NK-92 treated with Interleukin-12 subunit alpha and Interleukin-12 subunit beta, amount 100 ng/mL, for 24 hours (cell line): Measurements from ENCODE around the gene RCOR2.
"Not testable (repeated sequence)": the region's sequence is repeated elsewhere in the genome, so short reads cannot be mapped to it uniquely, and the experiment has no call there.

ENCODE experiments used
- DNase-seq: peaks from one replicate; lab custom pipeline; 2025; lab: John Stamatoyannopoulos, UW

RCOR2 gene

DNA sequence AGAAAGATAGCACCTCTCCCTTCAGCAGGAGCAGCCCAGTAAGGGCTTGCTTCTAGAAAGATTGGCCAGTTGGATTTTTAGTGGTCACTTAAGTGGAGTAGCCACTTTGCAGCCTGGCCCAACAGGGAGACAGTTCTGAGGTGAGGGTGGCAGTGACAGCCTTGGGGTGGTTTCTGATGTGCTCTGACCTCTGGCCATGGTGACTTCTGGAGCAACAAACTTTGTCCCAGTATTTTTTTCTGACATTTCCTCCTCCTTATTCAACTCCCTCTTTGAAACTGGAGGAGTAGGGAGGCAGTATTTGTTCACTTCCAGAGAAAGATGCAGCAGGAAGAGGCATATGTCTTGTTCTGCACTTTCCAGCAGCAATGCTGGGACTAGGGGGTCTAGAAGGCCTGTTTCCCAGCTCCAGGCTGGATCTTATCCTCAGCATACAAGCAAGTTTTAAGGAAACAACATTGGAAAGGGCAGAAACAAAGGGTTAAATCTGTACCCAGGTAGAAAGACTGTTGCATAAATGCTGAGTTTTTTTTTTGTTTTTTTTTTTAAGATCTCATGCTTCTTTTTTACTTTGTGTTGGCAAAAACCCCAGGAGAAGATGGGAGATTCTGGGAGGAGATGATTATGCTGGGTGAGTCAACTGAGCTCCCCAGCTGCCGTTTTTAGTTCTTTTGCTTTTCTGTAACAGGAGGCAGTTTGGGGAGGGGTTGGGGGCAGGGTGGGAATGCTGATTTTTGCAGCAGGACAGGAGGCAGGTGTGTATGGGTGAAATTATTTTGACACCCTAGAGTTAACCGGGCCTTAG is 37.2 kb downstream of the RCOR2 start:
- DNase-seq, result no peak

DNA sequence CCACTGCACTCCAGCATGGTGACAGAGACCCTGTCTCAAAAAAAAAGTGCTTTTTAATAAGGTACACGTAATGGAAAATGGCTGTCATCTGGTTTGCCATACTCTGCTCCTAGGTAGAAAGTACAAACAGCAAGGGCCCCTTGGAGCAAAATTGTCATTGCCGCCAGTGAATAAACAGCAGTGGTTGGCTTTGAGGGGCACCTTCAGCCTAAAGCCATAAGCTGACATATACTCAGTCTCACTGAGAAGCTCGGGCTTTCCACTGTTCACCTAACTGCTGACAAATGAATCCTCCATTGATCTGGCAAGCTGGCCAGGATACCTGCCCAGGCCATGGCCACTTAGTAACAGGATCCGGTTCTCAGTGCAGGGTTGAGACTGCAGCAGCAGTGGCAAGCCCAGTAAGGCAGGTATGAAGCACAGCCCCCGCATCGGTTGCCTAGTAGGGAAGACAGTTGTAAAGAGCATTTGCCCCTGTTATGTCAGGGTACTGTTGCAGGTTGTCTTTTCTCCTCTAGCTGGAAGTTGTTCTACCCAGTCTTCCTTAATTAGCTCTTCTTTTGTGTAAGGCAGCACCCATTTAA is 39.2 kb downstream of the RCOR2 start:
- DNase-seq, result no peak

DNA sequence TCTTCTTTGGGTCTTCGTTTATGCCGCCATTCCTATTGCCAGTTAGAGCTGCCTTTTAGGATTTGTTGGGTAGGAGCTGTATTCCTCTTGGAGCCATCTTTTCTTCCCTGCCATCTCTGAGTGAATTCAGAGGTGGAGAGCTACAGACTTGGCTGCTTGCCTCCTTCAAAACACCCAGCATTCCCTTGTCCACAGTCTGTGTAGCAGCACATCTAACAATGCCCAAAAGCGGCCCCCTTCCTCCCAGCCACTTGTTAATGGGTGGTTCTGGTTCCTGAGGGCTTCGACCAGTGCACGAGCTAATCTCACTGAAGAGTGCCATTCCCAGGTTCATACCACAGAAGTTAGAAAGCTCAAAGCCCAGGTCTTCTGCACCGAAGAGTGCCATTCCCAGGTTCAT is 40.3 kb downstream of the RCOR2 start:
- no peak for DNase-seq

DNA sequence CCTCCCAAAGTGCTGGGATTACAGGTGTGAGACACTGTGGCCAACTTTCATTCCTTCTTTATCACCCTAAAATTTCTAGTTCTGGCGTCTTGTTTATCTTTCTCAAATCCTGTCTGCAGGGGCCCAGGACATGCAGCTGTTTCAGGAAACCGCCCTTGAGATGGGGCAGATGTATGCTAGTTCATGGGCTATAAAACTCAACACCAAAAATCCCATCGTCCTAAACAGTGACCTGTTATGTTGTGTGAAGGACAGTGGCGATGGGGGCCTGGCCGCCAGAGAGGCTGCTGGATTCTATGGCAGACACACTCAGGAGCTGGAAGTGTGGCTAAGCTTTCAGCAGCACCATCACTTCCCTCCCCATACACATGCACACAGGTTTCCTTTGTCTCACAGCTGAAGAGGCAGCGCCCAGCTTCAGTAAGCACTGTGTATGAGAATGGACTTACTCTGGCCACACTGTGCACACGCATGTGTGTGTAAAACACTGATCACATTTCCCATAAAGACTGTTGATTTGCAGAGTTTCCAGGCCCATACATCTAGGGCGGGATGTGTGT is 41.4 kb downstream of the RCOR2 start:
- DNase-seq, result no peak

DNA sequence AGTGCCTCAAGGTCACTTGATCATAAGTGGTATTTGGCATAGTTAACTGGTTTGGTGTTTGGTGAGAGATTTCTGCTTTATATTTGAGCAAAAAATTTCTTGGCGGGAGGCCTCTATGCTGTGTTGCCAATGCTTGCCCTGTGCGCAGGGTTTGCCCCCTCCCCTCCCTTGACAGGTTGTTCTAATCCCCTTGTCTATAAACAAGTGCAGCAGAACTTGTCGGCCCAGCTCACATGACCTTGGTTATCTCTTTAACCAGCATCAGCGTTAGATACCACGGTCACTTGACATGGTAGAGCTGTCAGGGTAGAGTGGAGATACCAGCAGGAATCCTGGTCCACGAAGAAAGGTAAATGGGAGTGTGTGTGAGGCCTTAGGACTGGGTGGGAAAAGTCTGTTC is 42.5 kb downstream of the RCOR2 start:
- no peak for DNase-seq

DNA sequence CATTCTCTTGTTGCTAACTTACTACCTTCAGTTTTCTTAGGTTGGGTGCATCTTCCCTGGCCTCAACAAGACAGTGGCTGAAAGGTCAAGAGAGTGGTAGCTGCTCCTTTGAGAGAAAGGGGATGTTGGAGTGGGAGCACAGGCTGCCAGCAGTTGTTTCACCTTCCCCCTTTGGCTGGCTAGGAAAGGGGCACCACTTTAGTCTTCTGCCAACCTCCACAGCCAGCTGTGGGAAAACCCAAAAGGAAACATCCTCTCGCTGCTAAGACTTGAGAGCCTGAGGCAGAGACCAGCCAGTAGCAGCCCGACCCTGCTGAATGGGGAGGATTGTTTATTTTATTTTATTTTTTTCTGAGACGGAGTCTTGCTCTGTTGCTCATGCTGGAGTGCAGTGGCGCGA is 43.7 kb downstream of the RCOR2 start:
- no peak for DNase-seq

DNA sequence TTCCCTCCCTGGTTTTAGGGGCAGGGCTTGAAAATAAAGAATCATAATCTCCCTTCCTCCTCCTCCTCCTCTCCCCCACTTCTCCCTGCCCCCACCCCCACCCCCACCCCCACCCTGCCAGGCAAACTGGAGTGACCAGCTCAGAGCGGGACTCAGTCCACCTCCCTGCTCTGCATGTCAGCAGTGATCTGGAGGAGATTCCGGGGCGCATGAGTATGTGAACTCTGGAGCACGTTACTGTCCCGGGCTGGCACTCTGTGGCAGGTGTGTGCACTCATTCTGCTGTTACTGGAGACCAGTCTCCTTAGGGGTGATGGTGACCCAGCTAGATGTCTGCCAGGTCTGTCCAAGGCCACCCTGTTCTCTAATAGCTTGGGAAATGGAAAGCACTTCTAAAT is 44.2 kb downstream of the RCOR2 start:
- no peak for DNase-seq

DNA sequence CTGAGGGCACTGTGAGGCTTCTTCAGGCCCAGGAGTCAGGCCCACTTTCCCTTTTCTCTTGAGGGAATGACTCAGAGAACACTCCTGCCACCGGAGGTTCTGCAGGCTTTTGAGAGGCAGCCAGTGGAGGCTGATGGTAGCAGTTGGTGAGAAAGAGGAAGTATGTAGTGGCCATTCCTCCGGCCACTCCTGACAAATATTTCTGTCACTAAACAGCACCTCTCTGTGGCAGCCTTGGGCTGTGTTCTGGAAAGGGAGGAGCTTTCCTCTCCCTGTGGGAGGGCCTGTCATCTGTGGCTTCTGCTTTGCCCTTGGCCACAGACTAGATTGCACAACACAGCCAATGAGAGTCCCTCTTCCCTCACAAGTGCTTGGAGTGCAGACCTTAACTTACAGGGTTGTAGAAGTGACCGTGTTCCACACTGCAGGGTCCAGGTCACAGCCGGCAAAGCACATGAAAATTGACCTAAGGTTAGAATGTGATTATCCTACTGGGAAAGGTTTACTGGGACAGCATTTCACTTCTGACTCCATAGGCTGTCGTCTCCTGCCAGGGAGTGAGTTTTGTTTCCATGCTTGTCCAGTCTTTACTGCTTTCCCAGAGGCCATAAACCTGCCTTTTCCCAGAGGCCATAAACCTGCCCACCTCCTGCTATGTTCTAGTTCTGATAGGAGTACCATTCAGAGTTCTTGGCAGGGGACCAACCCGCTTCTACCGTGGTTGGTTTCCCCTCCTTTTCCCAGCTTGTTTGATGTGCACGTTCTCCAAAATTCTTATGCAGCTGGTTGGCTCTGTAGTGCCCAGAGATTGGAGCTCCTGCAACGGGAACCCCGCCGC is 44.8 kb downstream of the RCOR2 start:
- DNase-seq, result peak; percentile 53

DNA sequence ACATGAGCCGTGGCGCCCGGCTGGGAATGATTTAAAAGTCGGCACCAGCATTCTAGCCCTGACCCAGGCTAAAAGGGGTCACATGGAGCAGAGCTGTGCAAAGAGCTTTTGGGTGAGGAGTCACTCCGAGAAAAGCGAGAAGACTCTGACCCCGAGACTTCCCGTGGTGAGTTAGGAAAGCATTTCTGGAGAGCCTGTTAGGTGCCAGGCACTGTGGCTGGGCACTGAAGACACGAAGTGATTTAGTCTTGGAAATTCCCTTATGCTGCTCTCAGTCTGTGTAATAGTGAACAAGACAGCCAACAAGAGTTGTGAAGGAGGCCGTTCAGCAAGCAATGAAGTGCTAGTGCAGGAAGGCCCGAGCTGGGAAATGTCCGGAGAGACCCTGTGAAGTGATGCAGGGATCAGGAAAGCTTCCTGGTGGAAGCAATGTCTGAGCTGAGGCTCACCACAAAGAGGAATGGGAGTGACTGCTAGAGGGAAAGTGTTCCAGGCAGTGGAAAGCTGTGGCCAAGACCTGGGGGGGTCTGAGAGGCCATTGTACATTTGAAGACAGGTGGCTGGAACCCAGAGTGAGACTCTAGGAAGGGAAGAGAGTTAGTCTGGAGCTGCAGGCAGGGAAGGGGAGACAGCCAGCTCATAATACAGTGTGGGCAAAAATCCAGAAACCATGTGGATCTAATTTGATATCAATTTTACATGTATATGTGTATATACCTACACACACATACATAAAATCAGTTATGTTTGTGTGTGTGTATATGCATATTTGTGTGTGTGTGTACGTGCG is 46.4 kb downstream of the RCOR2 start:
- DNase-seq, result no peak

DNA sequence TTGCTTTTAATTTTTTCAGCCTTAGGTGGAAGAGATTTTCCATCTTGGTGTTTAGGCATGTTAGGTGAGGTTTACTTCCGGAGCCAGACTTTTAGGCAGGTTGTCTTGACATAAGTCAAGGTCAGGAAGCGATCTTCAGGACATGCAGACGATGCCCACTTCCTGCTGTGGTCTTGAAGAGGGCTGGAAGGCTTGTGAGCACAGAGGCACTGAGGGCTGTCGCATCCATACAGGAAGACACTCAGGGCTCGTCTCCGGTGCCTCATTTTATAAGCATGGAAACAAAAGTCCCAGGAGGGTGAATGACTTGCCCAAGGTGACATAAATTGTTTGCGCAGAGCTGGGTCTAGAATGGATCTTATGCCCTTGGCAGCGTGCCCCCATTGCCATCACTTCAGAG is 47.3 kb downstream of the RCOR2 start:
- no peak for DNase-seq

DNA sequence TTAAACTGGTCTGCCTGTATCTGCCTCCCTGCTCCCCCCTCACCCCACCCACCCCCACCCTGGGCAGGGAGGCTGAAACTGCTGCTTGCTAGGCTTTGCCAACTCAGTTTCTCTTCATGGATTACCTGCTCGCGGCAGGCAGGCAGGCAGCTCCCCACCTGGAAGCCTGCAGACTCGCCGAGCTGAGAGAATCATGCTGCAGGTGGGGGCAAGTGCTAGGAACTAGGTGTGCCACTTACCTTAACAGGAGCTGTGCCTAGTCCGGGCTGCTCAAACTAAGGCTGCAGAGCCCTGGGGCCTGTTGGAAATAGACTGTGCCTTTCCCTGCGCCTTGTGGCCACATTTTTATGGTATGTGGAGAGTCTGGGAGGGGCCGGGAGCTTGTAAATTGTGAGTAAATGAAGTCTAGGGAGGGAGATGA is 47.8 kb downstream of the RCOR2 start:
- DNase-seq, result no peak

DNA sequence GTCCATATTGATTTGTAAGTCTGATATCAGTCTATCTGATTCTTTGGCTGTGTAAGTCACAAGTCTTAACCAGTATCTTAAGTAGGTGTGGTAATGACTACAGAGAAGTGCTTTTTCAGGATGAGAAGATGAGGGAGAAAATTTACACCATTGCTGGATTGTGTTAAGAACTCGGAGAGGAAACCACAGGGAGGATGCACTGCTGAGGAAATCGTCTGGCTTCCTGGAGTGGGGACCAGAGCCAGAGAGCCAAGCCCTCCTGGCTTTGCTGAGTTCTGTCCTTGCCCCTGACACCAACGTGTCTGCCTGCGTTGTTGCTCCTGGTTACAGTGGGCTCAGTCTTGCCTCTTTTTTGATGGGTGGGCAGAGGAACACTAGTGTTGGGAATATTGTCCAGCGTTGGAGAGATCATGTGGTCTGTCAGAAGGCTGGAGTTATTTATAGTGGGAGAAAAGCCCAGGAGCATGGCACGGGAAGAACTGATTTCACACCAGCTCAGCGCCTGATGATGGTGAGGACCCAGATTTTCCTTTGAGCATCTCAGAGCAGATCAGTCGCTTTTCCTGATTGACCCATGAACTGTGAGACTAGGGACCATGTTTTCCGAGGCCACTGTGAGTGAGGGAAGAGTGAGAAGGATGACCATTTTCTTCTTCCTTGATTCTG is 48.4 kb downstream of the RCOR2 start:
- no peak for DNase-seq

DNA sequence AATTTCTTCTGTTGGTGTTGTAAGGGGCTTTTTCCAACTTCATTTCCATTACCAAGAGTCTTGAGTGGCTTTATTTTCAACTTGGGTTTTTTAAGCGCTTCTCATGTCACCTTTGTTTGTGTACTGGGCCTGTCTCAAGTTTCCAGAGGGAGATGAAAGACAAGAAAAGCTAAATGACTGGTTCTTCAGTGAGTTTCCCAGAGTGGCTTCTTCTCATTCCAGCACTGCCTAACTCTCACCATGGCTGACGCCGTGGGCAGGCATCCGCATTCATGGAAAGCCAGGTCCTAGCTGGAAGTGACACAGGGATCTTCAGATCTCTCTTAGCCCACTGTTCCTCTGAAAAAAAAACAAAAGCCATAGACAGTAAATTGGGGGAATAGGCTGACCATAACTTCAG is 49.5 kb downstream of the RCOR2 start:
- no peak for DNase-seq

DNA sequence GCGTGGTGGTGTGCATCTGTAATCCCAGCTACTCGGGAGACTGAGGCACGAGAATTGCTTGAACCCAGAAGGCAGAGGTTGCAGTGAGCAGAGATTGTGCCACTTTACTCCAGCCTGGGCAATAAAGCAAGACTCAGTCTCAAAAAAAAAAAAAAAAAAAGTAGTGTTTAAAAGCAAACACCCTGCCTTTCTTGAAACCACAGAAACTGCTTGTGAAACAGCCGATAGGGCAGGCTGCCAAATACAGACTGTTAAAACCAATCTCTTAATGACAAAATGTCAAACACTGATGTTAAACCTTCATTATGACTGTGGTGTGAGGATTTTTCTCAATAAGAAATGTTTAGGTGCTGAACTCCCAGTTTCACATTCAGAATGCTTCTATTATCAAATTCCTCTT is 50.8 kb downstream of the RCOR2 start:
- DNase-seq, result peak; percentile 34

DNA sequence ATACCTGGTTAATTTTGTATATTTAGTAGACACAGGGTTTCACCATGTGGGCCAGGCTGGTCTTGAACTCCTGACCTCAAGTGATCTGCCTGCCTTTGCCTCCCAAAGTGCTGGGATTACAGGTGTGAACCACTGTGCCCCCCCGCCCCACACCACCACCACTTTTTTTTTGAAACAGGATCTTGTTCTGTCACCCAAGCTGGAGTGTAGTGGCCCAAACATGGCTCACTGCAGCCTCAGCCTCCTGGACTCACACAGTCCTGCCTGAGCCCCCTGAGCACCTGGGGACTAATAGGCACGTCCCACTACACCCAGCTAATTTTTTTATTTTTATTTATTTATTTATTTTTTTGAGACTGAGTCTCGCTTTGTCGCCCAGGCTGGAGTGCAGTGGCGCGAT is 53.3 kb downstream of the RCOR2 start:
- not testable (repeated sequence) for DNase-seq

DNA sequence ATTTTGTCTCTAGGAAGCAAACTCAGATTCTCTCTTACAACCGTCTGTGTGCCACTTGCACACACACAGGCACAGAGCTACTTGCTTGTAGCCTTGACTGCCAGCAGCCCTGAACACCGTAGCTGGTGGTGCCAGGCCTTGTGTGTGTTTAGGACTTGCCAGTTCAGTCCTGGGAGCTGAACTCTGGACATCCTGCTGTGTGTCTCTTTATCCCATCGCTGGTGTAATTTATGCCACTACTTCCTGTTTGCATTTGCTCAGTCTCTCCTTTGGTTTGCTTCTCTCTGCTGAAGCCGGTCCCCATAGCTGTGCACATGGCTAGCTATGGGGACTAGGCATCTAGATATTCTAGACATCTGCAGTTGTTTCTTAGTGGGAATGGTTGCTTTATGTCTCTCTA is 54.0 kb downstream of the RCOR2 start:
- DNase-seq, result no peak
